Measurements from ENCODE around the gene ZSCAN18. TPM values are rescaled to one million over a fixed set of nuclear protein-coding genes. Genes with fewer than 3 reads are reported as not detected.
"Not testable (repeated sequence)": the region's sequence is repeated elsewhere in the genome, so short reads cannot be mapped to it uniquely, and the experiment has no call there.

The ZSCAN18 gene, protein sequence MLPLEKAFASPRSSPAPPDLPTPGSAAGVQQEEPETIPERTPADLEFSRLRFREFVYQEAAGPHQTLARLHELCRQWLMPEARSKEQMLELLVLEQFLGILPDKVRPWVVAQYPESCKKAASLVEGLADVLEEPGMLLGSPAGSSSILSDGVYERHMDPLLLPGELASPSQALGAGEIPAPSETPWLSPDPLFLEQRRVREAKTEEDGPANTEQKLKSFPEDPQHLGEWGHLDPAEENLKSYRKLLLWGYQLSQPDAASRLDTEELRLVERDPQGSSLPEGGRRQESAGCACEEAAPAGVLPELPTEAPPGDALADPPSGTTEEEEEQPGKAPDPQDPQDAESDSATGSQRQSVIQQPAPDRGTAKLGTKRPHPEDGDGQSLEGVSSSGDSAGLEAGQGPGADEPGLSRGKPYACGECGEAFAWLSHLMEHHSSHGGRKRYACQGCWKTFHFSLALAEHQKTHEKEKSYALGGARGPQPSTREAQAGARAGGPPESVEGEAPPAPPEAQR
- 0.12 TPM for total RNA-seq (2021; ENCODE audit: unreplicated experiment)
- polyA plus RNA-seq (2012), result not detected in 2 replicates
- percentile 9 among the genes with signal in this experiment for Bru-seq, nascent RNA
- BruChase-seq, experiment 1, labeled RNA remaining after a 6-hour chase, result percentile 5 among the genes with signal in this experiment
- percentile 9 among the genes with signal in this experiment for BruChase-seq, experiment 2, labeled RNA remaining after a 2-hour chase
- long read RNA-seq, result 0 reads

- POLR2A ChIA-PET, result no interaction called here
Observed at GRCh38 chr19:58097781-58098681, at the start of gene ZSCAN18. TSS of gene ZSCAN18 (minus strand) at chr19:58098231. CDS start at chr19:58090267, 7,964 bp downstream.

GRCh38 chr19:58147475-58147874 lies 49.4 kb upstream of the ZSCAN18 start:
- H3K9ac ChIP-seq (ENCODE audit: low read length); H3K36me3 ChIP-seq (ENCODE audit: control insufficient read depth in 1 of 2, insufficient read depth in 2 of 2, low read length in 2 of 2); H2AFZ ChIP-seq (ENCODE audit: low read depth, low read length, poor library complexity, severe bottlenecking); CTCF ChIA-PET; H3K4me3 ChIP-seq (replicated peaks in 1 of 2; ENCODE audit: low read depth in 1 of 2, low read length in 2 of 2); RAD21 ChIA-PET (ENCODE audit: low non-redundant PET in 1 of 2, low total read pairs in 2 of 2, uncharacterized antibody in 2 of 2, unreplicated experiment in 2 of 2); H3K27me3 ChIP-seq (ENCODE audit: insufficient read depth, low read length); POLR2A ChIA-PET; H3K4me1 ChIP-seq (ENCODE audit: control insufficient read depth in 1 of 2, insufficient read depth in 2 of 2, low read length in 2 of 2); DNase-seq (ENCODE audit: low read depth, low spot score); H4K20me1 ChIP-seq (ENCODE audit: insufficient read depth); intact Hi-C loops (cut with micrococcal nuclease); H3K27ac ChIP-seq (ENCODE audit: low read depth, low read length); BruUV-seq (replicated peaks); ATAC-seq; H3K9me2 ChIP-seq (ENCODE audit: insufficient read depth); H3K79me2 ChIP-seq (ENCODE audit: insufficient read depth, low read length); H3K4me2 ChIP-seq (ENCODE audit: low read length): not testable (repeated sequence)
- H3K9me3 ChIP-seq (ENCODE audit: control insufficient read depth in 1 of 2, insufficient read depth in 1 of 2, low read depth in 1 of 2, low read length in 2 of 2), result peaks cover 8 to 16% of the 10 kb centered on the region in 2 experiments; a peak in 2 of 4 replicates

More at GRCh38 chr19:58097781-58098681, at the start of gene ZSCAN18:
- no peaks in the 10 kb centered on the region for H3K79me2 ChIP-seq (ENCODE audit: insufficient read depth, low read length)
- no peaks in the 10 kb centered on the region for H3K27me3 ChIP-seq (ENCODE audit: insufficient read depth, low read length)
- TF ChIP-seq POLR2AphosphoS5 (IDR thresholded peaks at IDR 0.05; ENCODE audit: low read depth, low read length) (no peak), ELF1 (IDR thresholded peaks at IDR 0.05; ENCODE audit: borderline replicate concordance, low read depth) (no peak), MAX (IDR thresholded peaks at IDR 0.05) (no peak), REST (IDR thresholded peaks at IDR 0.05; ENCODE audit: low read depth) (no peak)
- ChIA-PET RAD21 (ENCODE audit: low non-redundant PET in 1 of 2, low total read pairs in 2 of 2, uncharacterized antibody in 2 of 2, unreplicated experiment in 2 of 2) (no interaction called here), CTCF (no interaction called here)
- H3K4me3 ChIP-seq (replicated peaks in 1 of 2; ENCODE audit: low read depth in 1 of 2, low read length in 2 of 2), result no peak within 1 kb of the TSS
- H3K36me3 ChIP-seq (ENCODE audit: control insufficient read depth in 1 of 2, insufficient read depth in 2 of 2, low read length in 2 of 2), result no peaks in the 10 kb centered on the region
- no peak within 1 kb of the TSS for H3K27ac ChIP-seq (ENCODE audit: low read depth, low read length)
- BruUV-seq (replicated peaks), result no TSS peak
- no peaks in the 10 kb centered on the region for H3K9me2 ChIP-seq (ENCODE audit: insufficient read depth)
- H2AFZ ChIP-seq (ENCODE audit: low read depth, low read length, poor library complexity, severe bottlenecking), result no peak within 1 kb of the TSS
- ATAC-seq (no peak), DNase-seq (ENCODE audit: low read depth, low spot score) (no peak)
- H3K4me1 ChIP-seq (ENCODE audit: control insufficient read depth in 1 of 2, insufficient read depth in 2 of 2, low read length in 2 of 2), result no peaks in the 10 kb centered on the region
- no peak within 1 kb of the TSS for H3K4me2 ChIP-seq (ENCODE audit: low read length)
- no peaks in the 10 kb centered on the region for H4K20me1 ChIP-seq (ENCODE audit: insufficient read depth)
- no peak within 1 kb of the TSS for H3K9ac ChIP-seq (ENCODE audit: low read length)
- H3K9me3 ChIP-seq (ENCODE audit: control insufficient read depth in 1 of 2, insufficient read depth in 1 of 2, low read depth in 1 of 2, low read length in 2 of 2), result peaks cover 3 to 13% of the 10 kb centered on the region in 2 experiments; a peak in 2 of 4 replicates
- intact Hi-C loops (cut with micrococcal nuclease), result no loop called here

All from HCT116 (cell line).